NT2/D1 (cell line): ENCODE data around the gene KPNA6.

ENCODE experiments used
- SUZ12 ChIP-seq: IDR thresholded peaks from 2 replicates; pipeline ENCODE4 v1.6.1; 2011; ENCODE audit not compliant: insufficient read length, insufficient read depth; ENCODE audit errors: extremely low read depth
- YY1 ChIP-seq: IDR thresholded peaks from 2 replicates; pipeline ENCODE4 v1.6.1; 2011; ENCODE audit not compliant: insufficient read length, insufficient read depth
- ZNF274 ChIP-seq: IDR thresholded peaks from 2 replicates; pipeline ENCODE4 v1.6.1; 2011; ENCODE audit warnings: mild to moderate bottlenecking, low read depth, low read length

- no peak for TF ChIP-seq SUZ12
- no peak for TF ChIP-seq ZNF274
- TF ChIP-seq YY1: no peak
Observed at GRCh38 chr1:32192220-32192948, 84.5 kb downstream of the KPNA6 start.
